Effector CD8-positive, alpha-beta T cell (primary cell): ENCODE results near the gene NACC1.

Experiments
- DNase-seq: peaks from one replicate; lab custom pipeline; 2025; lab: John Stamatoyannopoulos, UW

Gene NACC1

DNA sequence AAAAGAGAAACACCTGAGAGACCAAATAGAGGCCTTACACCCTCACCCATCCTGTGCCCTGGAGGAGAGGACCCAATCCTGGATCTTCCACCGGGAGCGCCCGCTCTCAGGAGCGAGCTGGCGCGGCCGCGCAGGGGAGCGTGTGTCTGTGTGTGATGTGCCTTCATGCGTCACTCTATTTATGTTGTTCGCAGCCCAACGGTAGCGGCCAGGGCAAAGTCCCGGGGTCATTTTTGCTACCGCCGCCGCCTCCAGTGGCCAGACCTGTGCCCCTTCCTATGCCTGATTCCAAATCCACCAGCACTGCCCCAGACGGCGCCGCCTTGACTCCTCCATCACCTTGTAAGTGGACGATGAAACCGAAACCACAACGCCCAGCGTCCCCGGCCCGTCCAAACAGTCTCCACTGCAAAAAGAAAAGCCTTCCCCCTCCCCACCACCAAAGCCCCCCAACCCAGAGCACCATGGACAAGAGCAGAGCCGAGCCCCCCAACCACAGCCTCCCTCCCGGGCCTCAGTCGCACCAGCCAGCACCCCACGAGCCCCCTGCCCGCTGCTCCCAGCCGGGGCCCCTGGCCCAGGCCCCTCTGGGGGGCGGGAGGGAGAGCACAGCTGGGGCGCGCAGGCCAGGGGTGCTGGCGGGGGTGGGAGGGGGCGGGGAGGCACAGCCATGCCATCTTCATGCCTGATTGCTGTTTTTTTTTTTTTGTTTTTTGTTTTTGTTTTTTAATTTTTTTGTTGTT, 30.1 kb upstream of the NACC1 start:
- no peak for DNase-seq

- no peak for DNase-seq
Measured at GRCh38 chr19:13089139-13089856, 28.8 kb upstream of the NACC1 start.

DNA sequence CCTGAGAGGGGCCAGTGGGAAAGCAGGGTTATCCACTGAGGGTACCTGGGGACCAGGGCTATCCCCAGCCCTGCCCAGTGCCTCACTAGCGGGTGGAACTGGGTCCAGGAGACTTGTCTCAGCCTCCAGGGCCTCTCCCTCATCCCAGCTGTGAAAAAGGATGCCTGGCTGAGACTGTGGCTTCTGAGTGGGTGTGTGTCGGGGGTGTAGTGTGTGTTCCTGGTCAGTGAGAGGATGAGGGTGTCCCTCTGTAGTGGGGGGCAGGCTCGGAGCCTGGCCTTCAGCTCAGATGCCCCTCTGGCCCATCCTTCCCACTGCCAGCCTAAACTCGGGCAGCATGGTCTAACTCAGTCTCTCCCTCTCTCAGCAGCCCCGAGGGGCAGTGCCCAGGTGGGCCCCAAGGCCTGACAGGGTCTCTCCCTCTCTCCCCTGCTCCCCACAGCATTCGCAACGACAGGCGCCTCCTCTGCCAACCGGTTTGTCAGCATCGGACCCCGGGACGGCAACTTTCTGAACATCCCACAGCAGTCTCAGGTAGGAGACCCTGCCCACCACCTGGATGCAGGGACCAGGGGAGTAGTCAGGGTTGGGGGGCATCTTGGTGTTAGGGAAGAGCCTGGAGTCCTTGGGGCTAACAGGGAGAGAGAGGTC, 28.1 kb upstream of the NACC1 start:
- DNase-seq: no peak

- DNase-seq: no peak
Measured at GRCh38 chr19:13090511-13091231, 27.4 kb upstream of the NACC1 start.

GRCh38 chr19:13091400-13092157, 26.5 kb upstream of the NACC1 start:
- no peak for DNase-seq

DNA sequence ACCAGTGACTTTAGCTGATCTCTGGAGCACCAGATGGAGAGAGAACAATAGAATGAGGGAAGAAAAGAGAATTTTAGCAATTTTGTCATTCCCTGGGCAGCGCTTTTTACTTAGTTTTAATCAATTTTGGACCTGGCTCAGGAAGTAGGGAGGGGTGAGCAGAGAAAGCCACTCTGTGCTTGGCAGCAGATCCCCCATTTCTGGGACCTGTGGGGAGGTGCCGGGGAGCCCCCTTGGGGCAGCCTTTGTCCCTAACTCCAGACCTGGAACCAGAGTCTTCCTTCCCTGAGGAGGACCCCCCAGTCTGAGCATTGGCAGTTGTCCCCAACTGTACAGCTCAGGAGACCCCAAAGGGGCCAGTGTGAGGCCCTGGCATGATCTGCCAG, 25.9 kb upstream of the NACC1 start:
- DNase-seq: no peak

- DNase-seq: no peak
Measured at GRCh38 chr19:13092606-13093235, 25.3 kb upstream of the NACC1 start.

DNA sequence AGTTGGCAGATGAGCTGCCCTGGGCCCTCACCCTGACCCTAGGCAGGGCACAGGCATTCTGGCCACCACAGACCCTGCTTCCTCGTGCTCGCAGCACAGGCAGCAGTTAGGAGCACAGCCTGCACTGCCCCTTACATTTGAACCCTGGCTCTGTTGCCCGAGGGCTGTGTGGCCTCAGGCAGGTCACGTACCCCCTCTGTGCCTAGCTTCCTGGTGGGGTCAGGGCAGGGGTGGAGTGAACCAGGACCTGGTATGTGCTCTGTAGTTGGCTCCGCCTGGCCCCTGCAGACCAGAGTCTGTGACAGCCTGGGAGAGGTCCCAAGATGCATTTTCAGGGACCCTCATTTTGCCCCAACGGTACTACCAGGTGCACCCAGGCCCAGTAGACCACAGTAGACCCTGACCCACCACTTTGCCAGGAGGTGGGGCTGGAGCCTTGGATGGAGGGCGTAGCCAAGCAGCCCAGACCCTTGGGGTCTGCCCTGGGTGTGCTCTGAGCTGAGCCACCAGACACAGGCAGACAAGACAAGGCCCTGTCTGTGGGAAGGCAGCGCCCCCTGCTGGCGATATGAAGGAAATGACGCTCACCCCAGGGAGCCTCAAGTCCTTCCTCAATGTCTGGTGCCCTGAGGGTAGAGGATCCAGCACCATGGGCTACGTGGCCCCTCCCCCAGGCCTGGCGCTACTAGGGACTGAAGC, 24.5 kb upstream of the NACC1 start:
- DNase-seq: peak; percentile 76

- no peak for DNase-seq
Measured at GRCh38 chr19:13094106-13094504, 24.0 kb upstream of the NACC1 start.

DNA sequence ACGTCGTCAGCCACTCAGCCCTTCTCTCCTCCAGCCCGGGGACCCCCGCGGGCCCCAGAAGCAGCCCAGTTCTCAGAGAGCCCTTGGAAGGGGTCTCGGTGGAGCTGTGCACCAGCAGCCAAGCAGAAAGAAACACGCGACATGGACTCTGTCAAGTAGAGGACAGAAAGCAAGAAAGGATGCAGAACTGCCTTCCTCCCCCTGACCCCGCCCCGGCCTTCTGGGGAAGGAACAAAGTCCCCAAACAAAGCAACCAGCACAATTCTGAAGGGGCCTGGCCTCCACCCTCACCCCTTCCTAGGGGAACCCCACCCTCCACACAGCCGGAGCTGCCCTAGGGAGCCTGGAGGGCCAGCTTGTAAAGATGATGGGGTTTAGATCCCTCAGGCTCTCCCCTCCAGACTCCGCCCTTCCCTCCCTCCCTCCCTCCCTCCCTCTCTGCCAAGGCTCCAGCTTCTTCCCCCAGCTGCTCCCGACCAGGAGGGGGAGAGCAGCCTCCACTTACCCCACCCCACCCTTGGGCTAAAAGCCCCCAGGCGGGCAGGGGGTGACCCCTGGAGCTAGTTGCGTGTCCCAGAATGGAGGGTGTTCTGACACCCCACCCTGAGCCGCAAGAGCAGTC, 23.2 kb upstream of the NACC1 start:
- no peak for DNase-seq

- no peak for DNase-seq
Measured at GRCh38 chr19:13095393-13095784, 22.7 kb upstream of the NACC1 start.

- no peak for DNase-seq
Measured at GRCh38 chr19:13095934-13096927, 21.8 kb upstream of the NACC1 start.

DNA sequence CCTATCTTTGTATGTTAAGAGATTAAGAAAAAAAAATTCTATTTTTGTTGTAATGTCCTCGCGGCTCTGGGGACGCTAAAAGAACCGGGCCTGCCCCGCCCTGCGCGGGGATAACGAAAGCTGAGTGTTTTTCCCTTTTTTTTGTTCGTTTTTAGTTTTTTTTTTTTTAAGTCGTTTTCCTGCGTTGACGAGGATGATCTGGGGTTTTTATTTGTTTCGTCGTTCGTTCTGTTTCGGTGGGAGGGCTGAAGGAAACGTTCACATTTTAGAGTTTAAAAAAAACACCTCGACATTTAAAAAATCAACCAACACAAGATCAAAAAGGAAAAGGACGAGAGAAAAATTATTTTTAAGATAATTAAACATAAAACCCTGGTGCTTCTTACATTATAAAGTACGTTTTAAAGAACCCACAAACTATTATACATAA, 21.0 kb upstream of the NACC1 start:
- DNase-seq: no peak

DNA sequence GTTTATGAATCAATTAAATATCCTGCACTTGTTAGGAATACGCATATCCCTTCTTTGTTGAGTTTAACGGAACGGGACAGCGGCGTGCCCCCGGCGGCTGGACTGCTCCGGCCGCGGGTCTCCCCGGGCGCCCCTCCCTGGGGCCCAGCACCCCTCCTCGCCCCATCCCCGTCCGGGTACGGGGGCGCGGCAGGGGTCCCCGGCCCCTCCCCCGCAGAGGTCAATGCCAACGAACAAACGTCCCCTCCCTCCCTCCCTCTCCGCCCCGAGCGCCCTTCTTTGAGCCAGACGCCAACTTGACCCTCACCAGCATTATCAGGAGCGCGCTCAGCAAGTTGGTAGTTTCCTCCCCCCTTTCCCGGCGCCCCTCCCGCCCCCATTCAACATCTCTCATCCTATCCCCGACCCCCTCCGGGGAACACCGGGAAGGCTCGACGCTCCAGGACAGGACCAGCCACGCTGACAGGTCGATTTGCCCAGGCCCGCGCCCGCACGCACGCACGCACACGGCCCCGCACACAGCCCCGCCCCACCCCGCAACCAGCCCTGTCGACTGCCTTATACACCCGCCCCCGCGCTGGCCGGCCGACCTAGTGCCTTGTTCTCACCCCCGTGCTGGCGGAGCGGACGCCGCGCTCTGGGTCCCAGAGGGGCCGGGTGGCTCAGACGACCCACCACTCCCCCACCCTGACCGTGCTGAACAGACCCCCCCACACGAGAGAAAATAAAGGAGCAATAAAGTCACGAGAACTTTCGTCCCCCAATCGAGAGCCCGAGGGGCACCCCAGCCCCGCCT, 20.4 kb upstream of the NACC1 start:
- DNase-seq: no peak

- no peak for DNase-seq
Measured at GRCh38 chr19:13098277-13099072, 19.6 kb upstream of the NACC1 start.

- peak; percentile 53 for DNase-seq
Measured at GRCh38 chr19:13099073-13099999, 18.7 kb upstream of the NACC1 start.
